Endothelial cell of umbilical vein (primary cell): Measurements from ENCODE around the gene CD320.

Source experiments
- CTCF ChIP-seq, 2 donors: IDR thresholded peaks; 1 replicate in 1 of 2; 2 replicates in 1 of 2; pipeline ENCODE4 v1.5.1; 2011; ENCODE audit warnings: low read length in 2 of 2, mild to moderate bottlenecking in 2 of 2, moderate library complexity in 2 of 2, control low read depth in 1 of 2, inconsistent platforms in 1 of 2, low read depth in 1 of 2; ENCODE audit not compliant: insufficient read depth in 1 of 2; ENCODE audit errors: extremely low read depth in 1 of 2
- EZH2 ChIP-seq: IDR thresholded peaks from 2 replicates; pipeline ENCODE4 v1.6.1; 2012; ENCODE audit warnings: borderline replicate concordance, low read depth, mild to moderate bottlenecking, moderate library complexity, low read length, inconsistent platforms; ENCODE audit not compliant: severe bottlenecking
- FOS ChIP-seq: IDR thresholded peaks from 2 replicates; pipeline ENCODE4 v1.6.1; 2011; ENCODE audit warnings: mild to moderate bottlenecking, low read length, moderate library complexity, borderline replicate concordance; ENCODE audit not compliant: insufficient read depth
- MYC ChIP-seq: IDR thresholded peaks from one replicate; pipeline ENCODE4 v1.6.1; 2011; ENCODE audit warnings: mild to moderate bottlenecking, low read depth, low read length
- POLR2A ChIP-seq: IDR thresholded peaks from 2 replicates; pipeline ENCODE4 v1.6.1; 2012; ENCODE audit warnings: low read depth, mild to moderate bottlenecking, control low read depth, low read length
- POLR2AphosphoS5 ChIP-seq: IDR thresholded peaks from 2 replicates; pipeline ENCODE4 v1.6.1; 2012; ENCODE audit warnings: low read depth, mild to moderate bottlenecking, control low read depth, low read length, moderate library complexity; ENCODE audit not compliant: insufficient read depth

- no peak for TF ChIP-seq CTCF (IDR thresholded peaks at IDR 0.05; ENCODE audit: extremely low read depth in 1 of 2, insufficient read depth in 1 of 2, low read depth in 1 of 2, low read length in 2 of 2)
- TF ChIP-seq POLR2A, result no peak
- TF ChIP-seq FOS, result no peak
- no peak for TF ChIP-seq POLR2AphosphoS5
- TF ChIP-seq EZH2, result no peak
- TF ChIP-seq MYC, result no peak
Measured at GRCh38 chr19:8256276-8257051, 51.7 kb downstream of the CD320 start.
